ENCODE measurements around the gene ANKS1A.
"Not testable (repeated sequence)": the region's sequence is repeated elsewhere in the genome, so short reads cannot be mapped to it uniquely, and the experiment has no call there.

ANKS1A gene

DNA sequence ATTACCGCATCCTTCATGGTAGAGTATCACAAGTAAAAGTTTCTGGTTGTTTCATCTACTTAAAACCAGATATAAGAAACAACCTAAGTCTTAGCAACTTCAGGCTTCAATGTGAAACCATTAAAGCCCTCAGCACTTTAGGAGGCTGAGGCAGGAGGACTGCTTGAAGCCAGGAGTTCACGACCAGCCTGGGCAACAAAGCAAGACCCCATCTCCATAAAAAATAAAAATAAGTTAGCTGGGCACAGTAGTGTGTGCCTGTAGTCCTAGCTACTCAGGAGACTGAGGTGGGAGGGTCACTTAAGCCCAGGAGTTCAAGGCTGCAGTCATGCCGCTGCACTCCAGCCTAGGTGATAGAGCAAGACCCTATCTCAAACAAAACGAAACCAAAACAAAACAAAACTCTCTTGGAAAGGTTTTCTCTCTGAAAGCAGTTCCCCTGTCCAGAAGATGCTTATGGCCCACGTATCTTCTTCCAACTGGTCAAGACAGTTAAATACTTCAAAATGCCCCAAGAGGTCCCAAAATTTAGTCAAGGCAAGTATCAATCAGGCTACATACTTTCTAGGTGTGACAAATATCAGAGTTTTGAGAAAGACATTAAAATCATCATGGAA lies 11.1 kb upstream of the ANKS1A start:
- DNase-seq (ENCODE audit: low read depth in 2 of 3, low spot score in 2 of 3) = no peak

GRCh38 chr6:34884073-34884472 lies 5.0 kb upstream of the ANKS1A start:
- not testable (repeated sequence) for DNase-seq (ENCODE audit: low read depth in 2 of 3, low spot score in 2 of 3)

DNA sequence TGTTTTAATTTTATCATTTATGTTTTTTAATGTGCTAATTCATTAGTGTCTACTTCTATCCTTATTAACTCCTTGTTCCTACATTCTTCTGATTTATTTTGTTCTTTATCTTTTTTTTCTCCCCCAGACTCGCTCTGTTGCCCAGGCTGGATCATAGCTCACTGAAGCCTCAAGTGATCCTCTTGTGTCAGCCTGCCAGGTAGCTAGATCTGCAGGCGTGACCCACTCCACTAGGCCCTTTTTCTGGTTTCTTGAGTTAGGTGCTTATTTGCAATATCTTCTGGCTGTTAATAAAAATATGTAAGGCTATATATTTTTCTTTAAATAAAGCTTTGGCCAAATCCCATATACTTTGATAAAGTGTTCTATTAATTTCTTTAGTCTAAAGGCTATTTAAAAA lies 4.1 kb upstream of the ANKS1A start:
- no peak for DNase-seq (ENCODE audit: low read depth in 2 of 3, low spot score in 2 of 3)

GRCh38 chr6:34885837-34886236 lies 3.2 kb upstream of the ANKS1A start:
- DNase-seq (ENCODE audit: low read depth in 2 of 3, low spot score in 2 of 3) = not testable (repeated sequence)

DNA sequence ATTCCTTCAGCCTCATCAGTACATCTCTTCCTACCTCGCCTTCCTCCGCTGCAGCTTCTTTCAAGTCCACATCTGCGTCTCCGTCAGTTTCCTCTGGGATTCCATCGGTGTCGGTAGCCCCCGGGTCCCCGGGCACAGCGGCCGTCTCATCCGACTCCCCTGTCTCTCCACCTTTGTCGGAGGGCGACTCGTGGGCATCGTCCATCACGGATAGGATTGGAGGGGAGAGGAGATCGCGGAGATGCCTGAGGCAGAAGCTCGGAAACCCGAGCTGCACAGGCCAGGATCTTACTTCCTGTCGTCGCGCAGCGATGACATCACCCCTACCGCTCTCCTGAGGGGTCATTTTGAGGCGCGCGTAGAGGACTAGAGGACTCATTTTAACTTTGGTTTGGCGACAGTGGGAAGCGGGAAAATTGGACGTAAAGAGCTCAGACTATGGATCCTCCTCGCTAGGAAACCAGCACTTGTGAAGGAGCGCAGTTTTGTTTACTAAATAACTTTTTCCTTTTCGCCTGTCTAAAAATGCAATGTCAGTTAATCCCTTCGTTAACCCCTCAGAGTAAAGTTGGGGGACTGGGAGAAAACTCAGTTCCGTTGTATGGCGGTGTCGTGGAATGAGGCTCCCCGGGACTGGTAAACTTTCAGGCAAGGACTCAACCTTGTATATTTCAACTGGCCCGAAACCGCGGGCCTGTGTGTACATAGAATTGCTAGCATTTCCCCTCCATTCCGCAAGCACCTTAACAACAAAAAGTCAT lies 1.1 kb upstream of the ANKS1A start, which contains the start of gene TAF11:
Gene TAF11 (minus strand): TSS at position 290 of the 761 bp plus-strand sequence. CDS start 85 bp downstream, at position 205.
- peak; percentile 74 to 85 (median 76) for DNase-seq (ENCODE audit: low read depth in 2 of 3, low spot score in 2 of 3)

DNA sequence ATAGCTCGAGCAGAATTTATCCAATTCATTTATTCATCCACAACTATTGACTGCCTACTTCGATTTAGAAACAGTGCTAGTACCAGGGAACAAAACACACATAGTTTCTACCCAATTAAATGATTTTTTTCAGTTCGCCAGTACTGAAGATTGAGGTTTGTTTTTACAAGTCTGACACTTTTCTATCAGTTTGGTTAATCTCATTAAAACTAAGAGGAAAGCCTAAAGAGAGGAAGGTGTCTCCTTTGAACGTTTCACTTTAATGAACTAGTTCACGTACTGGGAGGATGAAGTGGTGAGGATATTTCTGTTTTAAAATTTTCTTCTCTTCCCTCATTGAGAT lies 570 bp upstream of the ANKS1A start:
- DNase-seq (ENCODE audit: low read depth in 2 of 3, low spot score in 2 of 3) = no peak

GRCh38 chr6:34890533-34890925 lies 1.5 kb downstream of the ANKS1A start:
- no peak for DNase-seq (ENCODE audit: low read depth in 2 of 3, low spot score in 2 of 3)

DNA sequence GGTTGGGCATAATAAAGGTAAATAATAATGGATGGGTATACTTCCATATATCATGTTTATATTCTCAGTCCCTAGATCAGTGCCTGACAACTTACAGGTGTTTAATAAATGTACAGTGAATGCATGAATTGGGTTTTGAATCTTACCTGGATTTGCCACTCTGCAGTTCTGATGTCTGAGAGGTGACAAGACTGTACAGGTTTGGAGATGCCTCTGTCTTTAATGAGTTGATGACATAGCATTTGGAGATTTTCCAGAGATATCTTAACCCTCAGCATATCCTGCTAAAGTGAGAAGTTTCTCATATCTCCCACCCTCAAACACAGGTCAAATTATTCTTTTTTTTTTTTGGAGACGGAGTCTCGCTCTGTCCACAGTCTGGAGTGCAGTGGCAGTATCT lies 2.2 kb downstream of the ANKS1A start:
- no peak for DNase-seq (ENCODE audit: low read depth in 2 of 3, low spot score in 2 of 3)

DNA sequence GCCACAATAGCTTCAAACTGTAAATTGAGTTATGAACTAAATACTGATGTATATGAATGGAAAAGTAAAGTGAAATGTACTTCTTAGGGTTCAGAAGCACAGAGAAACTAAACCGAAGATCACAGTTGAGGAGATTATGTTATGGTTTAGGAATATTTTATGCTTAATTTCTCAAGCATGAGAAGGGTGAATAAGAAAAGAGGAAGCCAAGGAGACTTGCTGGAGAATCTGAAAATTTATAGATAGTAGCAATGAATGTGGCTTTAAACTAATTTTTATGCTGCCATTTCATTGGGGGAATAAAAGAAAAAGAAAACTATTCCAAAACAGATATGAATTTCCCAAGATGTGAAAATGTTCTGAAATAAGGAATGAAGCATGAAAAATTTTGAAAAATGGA lies 5.6 kb downstream of the ANKS1A start:
- no peak for DNase-seq (ENCODE audit: low read depth in 2 of 3, low spot score in 2 of 3)

DNA sequence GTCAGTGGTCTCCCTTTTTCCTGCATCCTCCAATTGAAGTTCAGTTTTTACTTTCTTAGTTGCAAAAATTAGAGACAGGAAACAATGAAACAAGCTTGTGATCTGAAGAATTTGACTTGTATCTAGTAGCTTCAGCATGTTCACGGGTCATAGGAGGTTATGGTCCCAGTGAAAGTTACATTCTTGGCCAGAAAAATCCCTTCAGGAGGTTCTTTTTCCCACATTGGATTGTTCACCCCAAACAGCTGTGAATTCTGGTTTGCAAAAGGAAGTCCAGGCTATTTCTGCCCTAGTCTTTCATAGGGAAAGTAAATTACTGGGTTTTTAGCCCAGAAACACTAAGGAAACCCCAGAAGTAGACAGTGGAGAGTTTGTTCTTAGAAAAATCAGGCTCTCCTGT lies 8.1 kb downstream of the ANKS1A start:
- DNase-seq (ENCODE audit: low read depth in 2 of 3, low spot score in 2 of 3) = no peak

- DNase-seq (ENCODE audit: low read depth in 2 of 3, low spot score in 2 of 3) = no peak
These were observed 8.7 kb downstream of the ANKS1A start for GRCh38 chr6:34897716-34898115.

DNA sequence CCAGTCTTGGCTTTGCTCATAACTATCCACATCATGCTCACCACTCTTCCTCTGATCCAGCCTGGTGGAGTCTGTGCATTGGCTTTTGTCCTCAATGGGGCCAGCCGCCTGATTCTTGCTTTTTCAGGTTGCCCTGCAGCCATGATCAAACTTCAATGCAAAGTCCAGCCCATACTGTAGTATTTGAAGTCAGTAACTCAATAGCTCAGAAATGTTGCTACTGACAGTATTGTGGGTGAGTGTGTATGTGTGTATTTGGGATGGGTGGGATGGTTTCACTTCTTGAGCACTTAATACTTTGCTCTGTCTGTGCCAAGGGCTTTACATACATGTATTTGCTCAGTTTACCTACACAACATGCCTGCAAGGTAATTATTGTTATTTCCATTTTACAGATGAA lies 10.7 kb downstream of the ANKS1A start:
- not testable (repeated sequence) for DNase-seq (ENCODE audit: low read depth in 2 of 3, low spot score in 2 of 3)

GRCh38 chr6:34900321-34901031 lies 11.4 kb downstream of the ANKS1A start:
- DNase-seq (ENCODE audit: low read depth in 2 of 3, low spot score in 2 of 3) = no peak

- DNase-seq (ENCODE audit: low read depth in 2 of 3, low spot score in 2 of 3) = no peak
These were observed 12.9 kb downstream of the ANKS1A start for GRCh38 chr6:34901930-34902329.

DNA sequence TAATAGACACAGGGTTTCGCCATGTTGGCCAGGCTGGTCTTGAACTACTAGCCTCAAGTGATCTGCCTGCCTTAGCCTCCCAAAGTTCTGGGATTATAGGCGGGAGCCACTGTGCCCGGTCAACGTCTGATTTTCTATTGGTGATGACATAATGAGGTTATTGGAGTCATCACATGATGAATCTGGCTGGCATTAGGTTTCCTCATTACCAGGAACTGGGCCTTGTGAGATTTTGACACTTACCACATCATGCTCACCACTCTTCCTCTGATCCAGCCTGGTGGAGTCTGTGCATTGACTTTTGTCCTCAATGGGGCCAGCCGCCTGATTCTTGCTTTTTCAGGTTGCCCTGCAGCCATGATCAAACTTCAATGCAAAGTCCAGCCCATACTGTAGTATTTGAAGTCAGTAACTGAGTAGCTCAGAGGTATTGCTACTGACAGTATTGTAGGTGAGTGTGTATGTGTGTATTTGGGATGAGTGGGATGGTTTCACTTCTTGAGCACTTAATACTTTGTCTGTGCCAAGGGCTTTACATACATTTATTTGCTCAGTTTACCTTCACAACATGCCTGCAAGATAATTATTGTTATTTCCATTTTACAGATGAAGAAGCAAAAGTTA lies 16.0 kb downstream of the ANKS1A start:
- DNase-seq (ENCODE audit: low read depth in 2 of 3, low spot score in 2 of 3) = no peak

DNA sequence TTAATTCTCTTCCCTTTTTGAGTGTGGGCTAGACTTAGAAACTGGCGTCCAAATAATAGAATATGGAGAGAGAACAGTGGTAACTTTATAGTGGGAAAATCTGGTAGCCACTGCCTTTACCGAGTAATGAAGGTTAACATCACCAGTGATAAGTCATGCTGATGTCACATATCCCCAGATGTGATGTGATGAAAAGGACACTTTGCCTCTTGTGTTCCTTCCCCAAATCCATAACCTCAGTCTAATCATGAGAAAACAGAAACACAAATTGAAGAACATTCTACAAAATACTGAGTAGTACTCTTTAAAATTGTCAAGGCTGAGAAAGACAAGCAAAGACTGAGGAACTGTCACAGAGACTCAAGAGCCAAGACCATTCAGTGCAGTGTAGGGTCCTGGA lies 17.8 kb downstream of the ANKS1A start:
- no peak for DNase-seq (ENCODE audit: low read depth in 2 of 3, low spot score in 2 of 3)

GRCh38 chr6:34908194-34908593 lies 19.1 kb downstream of the ANKS1A start:
- DNase-seq (ENCODE audit: low read depth in 2 of 3, low spot score in 2 of 3) = no peak

DNA sequence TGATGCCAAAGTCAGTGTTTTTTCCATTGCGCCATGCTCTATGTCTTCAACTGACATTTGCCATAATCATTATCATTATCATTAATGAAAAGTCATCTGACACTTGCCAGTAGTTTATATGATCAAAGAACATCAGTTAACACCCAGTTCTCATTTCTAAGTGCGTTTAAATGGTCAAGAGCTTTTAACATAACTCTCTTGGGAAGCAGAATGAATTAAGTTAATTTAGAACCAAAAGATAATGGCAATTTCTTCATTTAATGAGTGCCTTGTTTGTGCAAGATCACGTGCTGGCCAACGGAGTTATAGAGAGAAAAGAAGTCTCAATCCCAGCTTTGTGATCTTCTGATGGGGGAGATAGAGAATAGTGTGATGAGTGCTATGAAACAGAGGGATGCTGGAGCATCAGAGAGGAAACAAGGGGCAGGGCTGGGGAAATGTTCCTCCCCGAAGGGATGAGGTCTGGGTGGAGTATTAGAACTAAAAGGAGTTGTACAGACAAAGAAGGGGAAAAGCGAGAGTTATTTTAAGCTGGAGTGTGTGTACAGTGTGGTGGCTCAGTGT lies 20.3 kb downstream of the ANKS1A start:
- DNase-seq (ENCODE audit: low read depth in 2 of 3, low spot score in 2 of 3) = no peak

- no peak for DNase-seq (ENCODE audit: low read depth in 2 of 3, low spot score in 2 of 3)
These were observed 22.8 kb downstream of the ANKS1A start for GRCh38 chr6:34911822-34912221.

- DNase-seq (ENCODE audit: low read depth in 2 of 3, low spot score in 2 of 3) = peak in 1 of 3 experiments; percentile 2
These were observed 23.8 kb downstream of the ANKS1A start for GRCh38 chr6:34912715-34913464.

DNA sequence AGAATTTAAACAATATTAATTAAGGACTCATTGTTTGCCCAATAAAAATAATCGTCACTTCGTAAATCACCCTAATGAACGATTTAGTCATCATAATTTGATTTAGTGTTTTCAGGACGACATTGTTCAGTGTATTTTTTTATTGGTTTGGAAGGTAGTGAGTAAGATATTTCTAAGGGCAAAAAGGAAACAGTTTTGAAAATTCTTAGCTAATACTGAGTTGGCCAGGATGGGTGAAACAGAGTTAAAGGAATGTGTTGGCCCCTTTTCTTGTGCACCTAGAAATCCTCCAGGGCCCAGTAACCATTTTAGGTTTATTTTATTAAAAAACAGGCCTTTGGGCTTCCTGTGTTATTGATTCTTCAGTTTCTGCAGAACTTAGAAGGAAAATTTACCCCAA lies 25.3 kb downstream of the ANKS1A start:
- DNase-seq (ENCODE audit: low read depth in 2 of 3, low spot score in 2 of 3) = no peak
